IMR-90 (cell line): ENCODE data around the gene DUS2.

Experiments
- CTCF ChIP-seq: conservative IDR thresholded peaks from 2 replicates; pipeline ENCODE4 v1.5.1; 2012; ENCODE audit warnings: mild to moderate bottlenecking, low read depth, low read length, improper control_type of control experiment
- SMC3 ChIP-seq: fragments of 150-350 bp; IDR thresholded peaks from 2 replicates; pipeline ENCODE4 v1.6.1; 2016; ENCODE audit warnings: low read depth, mild to moderate bottlenecking, antibody characterized with exemption, low read length, moderate library complexity
- TF ChIP-seq, protein P1 (sequence below): fragments of 150-350 bp; IDR thresholded peaks from 2 replicates; pipeline ENCODE4 v1.6.1; 2017; ENCODE audit warnings: mild to moderate bottlenecking, antibody characterized with exemption, low read length, low read depth

DNA sequence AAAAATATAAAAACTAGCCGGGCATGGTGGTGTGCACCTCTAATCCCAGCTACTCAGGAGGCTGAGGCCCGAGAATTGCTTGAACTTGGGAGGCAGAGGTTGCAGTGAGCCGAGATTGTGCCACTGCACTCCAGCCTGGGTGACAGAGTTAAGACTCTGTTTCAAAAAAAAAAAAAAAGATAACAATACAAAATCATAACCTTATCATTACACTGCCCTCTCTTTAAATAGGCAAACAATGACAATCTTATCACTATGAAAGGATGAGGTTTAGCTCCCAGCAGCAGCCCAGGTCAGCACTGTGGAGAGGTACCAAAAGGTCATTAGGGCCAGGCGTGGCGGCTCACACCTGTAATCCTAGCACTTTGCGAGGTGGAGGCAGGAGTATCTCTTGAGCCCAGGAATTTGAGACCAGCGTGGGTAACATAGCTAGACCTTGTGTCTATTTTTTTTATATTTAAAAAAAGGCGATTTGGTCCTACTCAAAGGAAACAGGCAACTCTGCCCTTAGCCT is 3.9 kb upstream of the DUS2 start:
- TF ChIP-seq CTCF = no peak
- TF ChIP-seq, protein P1, sequence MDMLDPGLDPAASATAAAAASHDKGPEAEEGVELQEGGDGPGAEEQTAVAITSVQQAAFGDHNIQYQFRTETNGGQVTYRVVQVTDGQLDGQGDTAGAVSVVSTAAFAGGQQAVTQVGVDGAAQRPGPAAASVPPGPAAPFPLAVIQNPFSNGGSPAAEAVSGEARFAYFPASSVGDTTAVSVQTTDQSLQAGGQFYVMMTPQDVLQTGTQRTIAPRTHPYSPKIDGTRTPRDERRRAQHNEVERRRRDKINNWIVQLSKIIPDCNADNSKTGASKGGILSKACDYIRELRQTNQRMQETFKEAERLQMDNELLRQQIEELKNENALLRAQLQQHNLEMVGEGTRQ = no peak
- no peak for TF ChIP-seq SMC3
